Type B pancreatic cell (in vitro differentiated cells): ENCODE results near the gene S100G. TPM values are rescaled to one million over a fixed set of nuclear protein-coding genes. Genes with fewer than 3 reads are reported as not detected.
"Not testable (repeated sequence)": the region's sequence is repeated elsewhere in the genome, so short reads cannot be mapped to it uniquely, and the experiment has no call there.

Experiments
- DNase-seq: peaks from one replicate; pipeline ENCODE4 v3.0.0; 2021; ENCODE audit warnings: mixed read lengths; ENCODE audit not compliant: unreplicated experiment; ENCODE audit errors: extremely low spot score
- H3K27ac Mint-ChIP-seq: 2 replicates; pipeline ENCODE4 v1.8.0; 2021; ENCODE audit warnings: mild to moderate bottlenecking, mixed read lengths
- H3K27me3 Mint-ChIP-seq: 2 replicates; pipeline ENCODE4 v1.8.0; 2021; ENCODE audit warnings: mixed read lengths
- H3K36me3 Mint-ChIP-seq: 2 replicates; pipeline ENCODE4 v1.8.0; 2021; ENCODE audit warnings: mixed read lengths
- H3K4me1 Mint-ChIP-seq: one replicate; pipeline ENCODE4 v1.8.0; 2021; ENCODE audit warnings: mixed read lengths; ENCODE audit not compliant: unreplicated experiment
- H3K4me3 Mint-ChIP-seq: 2 replicates; pipeline ENCODE4 v1.8.0; 2021; ENCODE audit warnings: mild to moderate bottlenecking, mixed read lengths
- H3K9me3 Mint-ChIP-seq: 2 replicates; pipeline ENCODE4 v1.8.0; 2021; ENCODE audit warnings: mixed read lengths
- CTCF ChIP-seq: fragments of 200-600 bp; sonication (generic); conservative IDR thresholded peaks from 2 replicates; pipeline ENCODE4 v1.5.0; 2021; ENCODE audit warnings: antibody characterized with exemption, mild to moderate bottlenecking
- total RNA-seq: library from RNA; stranded (reverse); gene quantifications from 2 replicates; pipeline ENCODE4 v1.2.1, GENCODE V29; 2021; ENCODE audit warnings: low replicate concordance

Gene S100G
- total RNA-seq, 1 donor from 2014 or later, result 5.5 TPM

GRCh38 chrX:16610121-16610621, 39.8 kb upstream of the S100G start:
- H3K9me3 Mint-ChIP-seq, result no peaks in the 10 kb centered on the region
- DNase-seq, result no peak
- no peaks in the 10 kb centered on the region for H3K27me3 Mint-ChIP-seq
- H3K36me3 Mint-ChIP-seq, result peaks cover 33% of the 10 kb centered on the region
- H3K27ac Mint-ChIP-seq, result no peak overlapping the region
- TF ChIP-seq CTCF, result no peak
- H3K4me3 Mint-ChIP-seq, result no peak overlapping the region
- H3K4me1 Mint-ChIP-seq, result no peaks in the 10 kb centered on the region

- not testable (repeated sequence) for H3K4me3 Mint-ChIP-seq, DNase-seq, H3K27ac Mint-ChIP-seq, H3K4me1 Mint-ChIP-seq, H3K9me3 Mint-ChIP-seq, H3K27me3 Mint-ChIP-seq
- H3K36me3 Mint-ChIP-seq, result peaks cover 32% of the 10 kb centered on the region
These were observed 39.3 kb upstream of the S100G start for GRCh38 chrX:16610654-16611053.

GRCh38 chrX:16612257-16612897, 37.6 kb upstream of the S100G start:
- no peaks in the 10 kb centered on the region for H3K9me3 Mint-ChIP-seq
- peaks cover 28% of the 10 kb centered on the region for H3K36me3 Mint-ChIP-seq
- DNase-seq, result no peak
- no peak for TF ChIP-seq CTCF
- no peak overlapping the region for H3K4me3 Mint-ChIP-seq
- H3K27ac Mint-ChIP-seq, result no peak overlapping the region
- no peaks in the 10 kb centered on the region for H3K4me1 Mint-ChIP-seq
- H3K27me3 Mint-ChIP-seq, result no peaks in the 10 kb centered on the region

GRCh38 chrX:16617382-16617781, 32.6 kb upstream of the S100G start:
- TF ChIP-seq CTCF, result no peak
- no peaks in the 10 kb centered on the region for H3K27me3 Mint-ChIP-seq
- H3K9me3 Mint-ChIP-seq, result no peaks in the 10 kb centered on the region
- H3K4me3 Mint-ChIP-seq, result no peak overlapping the region
- no peaks in the 10 kb centered on the region for H3K4me1 Mint-ChIP-seq
- no peak for DNase-seq
- peaks cover 41% of the 10 kb centered on the region for H3K36me3 Mint-ChIP-seq
- no peak overlapping the region for H3K27ac Mint-ChIP-seq

- no peak for TF ChIP-seq CTCF
- H3K36me3 Mint-ChIP-seq, result peaks cover 39% of the 10 kb centered on the region
- H3K9me3 Mint-ChIP-seq, result no peaks in the 10 kb centered on the region
- no peaks in the 10 kb centered on the region for H3K27me3 Mint-ChIP-seq
- no peak overlapping the region for H3K27ac Mint-ChIP-seq
- no peak for DNase-seq
- no peaks in the 10 kb centered on the region for H3K4me1 Mint-ChIP-seq
- H3K4me3 Mint-ChIP-seq, result no peak overlapping the region
These were observed 31.5 kb upstream of the S100G start for GRCh38 chrX:16618422-16618821.

- no peak for DNase-seq
- H3K36me3 Mint-ChIP-seq, result peaks cover 36% of the 10 kb centered on the region
- H3K4me3 Mint-ChIP-seq, result no peak overlapping the region
- H3K27ac Mint-ChIP-seq, result no peak overlapping the region
- no peaks in the 10 kb centered on the region for H3K9me3 Mint-ChIP-seq
- H3K27me3 Mint-ChIP-seq, result no peaks in the 10 kb centered on the region
- TF ChIP-seq CTCF, result no peak
- no peaks in the 10 kb centered on the region for H3K4me1 Mint-ChIP-seq
These were observed 30.9 kb upstream of the S100G start for GRCh38 chrX:16619024-16619423.

- H3K27me3 Mint-ChIP-seq, DNase-seq, H3K9me3 Mint-ChIP-seq, H3K4me3 Mint-ChIP-seq: not testable (repeated sequence)
- peak overlapping the region; percentile 47 for H3K27ac Mint-ChIP-seq
- H3K36me3 Mint-ChIP-seq, result peaks cover 33% of the 10 kb centered on the region
- peaks cover 16% of the 10 kb centered on the region for H3K4me1 Mint-ChIP-seq
These were observed 21.4 kb upstream of the S100G start for GRCh38 chrX:16628511-16628910.
